Stomach (tissue), 9 donors: ENCODE results near the gene FOSL2. TPM values are rescaled to one million over a fixed set of nuclear protein-coding genes. Genes with fewer than 3 reads are reported as not detected.

ENCODE experiments used
- DNase-seq, 2 donors: peaks; one replicate each; pipeline versions ENCODE4 v3.0.0 to v3.0.0-alpha.2; 2013 to 2019
- H3K27ac ChIP-seq, 5 donors: fragments of 200-600 bp in 4 of 5; sonication (generic) in 4 of 5; one replicate each; pipeline ENCODE4 v1.5.1; 2013 to 2019; ENCODE audit warnings: mild to moderate bottlenecking in 1 of 5, moderate library complexity in 1 of 5
- H3K27me3 ChIP-seq, 3 donors: fragments of 200-600 bp; sonication (generic); one replicate each; pipeline ENCODE4 v1.5.1; 2017 to 2019; ENCODE audit warnings: mixed run types in 1 of 3
- H3K36me3 ChIP-seq, 4 donors: fragments of 200-600 bp; sonication (generic); 1 replicate in 3 of 4; 2 replicates in 1 of 4; pipeline ENCODE4 v1.5.1; 2016 to 2019
- H3K4me1 ChIP-seq, 4 donors: fragments of 200-600 bp; sonication (generic); one replicate each; pipeline ENCODE4 v1.5.1; 2016 to 2019
- H3K4me3 ChIP-seq, 4 donors: fragments of 200-600 bp; sonication (generic) in 3 of 4; one replicate each; pipeline ENCODE4 v1.5.1; 2016 to 2019; ENCODE audit warnings: mild to moderate bottlenecking in 1 of 4
- H3K9me3 ChIP-seq, 4 donors: fragments of 200-600 bp; sonication (generic); one replicate each; pipeline ENCODE4 v1.5.1; 2016 to 2019
- EP300 ChIP-seq: sonication (generic); formaldehyde crosslinking; IDR thresholded peaks from one replicate; pipeline ENCODE4 v1.6.1; 2017; ENCODE audit warnings: antibody characterized with exemption
- POLR2A ChIP-seq, 4 donors: fragments of 450-650 bp; IDR thresholded peaks; one replicate each; pipeline ENCODE4 v1.6.1; 2016; ENCODE audit warnings: antibody characterized with exemption in 4 of 4, control low read depth in 2 of 4, mild to moderate bottlenecking in 1 of 4, moderate library complexity in 1 of 4
- POLR2AphosphoS5 ChIP-seq, 3 donors: sonication (generic); formaldehyde crosslinking; IDR thresholded peaks; one replicate each; pipeline ENCODE4 v1.6.1; 2016; ENCODE audit warnings: antibody characterized with exemption in 3 of 3
- WGBS, 5 donors: extraction: QIAGEN DNeasy Blood & Tissue Kit in 3 of 5; methylation state at CpG; one replicate each; pipeline versions ENCODE4 v1.1.5 to v1.1.7; 2013 to 2018; 5-methylcytosine and 5-hydroxymethylcytosine counted together
- intact Hi-C: fragments of 100-400 bp; cut with DNase I; formaldehyde crosslinking; loops from one replicate; pipeline ENCODE4 v1.15.1; 2023; ENCODE audit warnings: low total_unique reads
- polyA plus RNA-seq, 3 donors: library from polyadenylated mRNA; stranded (reverse); fragments of 200-250 nt; gene quantifications; one replicate each; pipeline ENCODE4 v1.2.3, GENCODE V29; 2013
- total RNA-seq, 5 donors: library from RNA; depleted of rRNA; stranded (reverse); fragments of >200 nt; gene quantifications; one replicate each; pipeline versions ENCODE4 v1.1.0 to v1.2.3, GENCODE V29; 2014 to 2016
- TF ChIP-seq, protein P1 (sequence below), 7 experiments: fragments of 450-650 bp in 4 of 7; fragments of 200-600 bp in 3 of 7; sonication (generic) in 3 of 7; IDR thresholded peaks; one replicate each; pipeline ENCODE4 v1.5.1; 2016 to 2019; ENCODE audit warnings: antibody characterized with exemption in 7 of 7, control low read depth in 2 of 7, mild to moderate bottlenecking in 1 of 7
- donor health status: healthy with polysubstance abuse.
- donor health status: Bipolar disorder and iron deficiency.
- donor health status: healthy.

Gene FOSL2
- total and polyA plus RNA-seq, 8 donors: 24.4 to 227 (median 71.2) TPM

DNA sequence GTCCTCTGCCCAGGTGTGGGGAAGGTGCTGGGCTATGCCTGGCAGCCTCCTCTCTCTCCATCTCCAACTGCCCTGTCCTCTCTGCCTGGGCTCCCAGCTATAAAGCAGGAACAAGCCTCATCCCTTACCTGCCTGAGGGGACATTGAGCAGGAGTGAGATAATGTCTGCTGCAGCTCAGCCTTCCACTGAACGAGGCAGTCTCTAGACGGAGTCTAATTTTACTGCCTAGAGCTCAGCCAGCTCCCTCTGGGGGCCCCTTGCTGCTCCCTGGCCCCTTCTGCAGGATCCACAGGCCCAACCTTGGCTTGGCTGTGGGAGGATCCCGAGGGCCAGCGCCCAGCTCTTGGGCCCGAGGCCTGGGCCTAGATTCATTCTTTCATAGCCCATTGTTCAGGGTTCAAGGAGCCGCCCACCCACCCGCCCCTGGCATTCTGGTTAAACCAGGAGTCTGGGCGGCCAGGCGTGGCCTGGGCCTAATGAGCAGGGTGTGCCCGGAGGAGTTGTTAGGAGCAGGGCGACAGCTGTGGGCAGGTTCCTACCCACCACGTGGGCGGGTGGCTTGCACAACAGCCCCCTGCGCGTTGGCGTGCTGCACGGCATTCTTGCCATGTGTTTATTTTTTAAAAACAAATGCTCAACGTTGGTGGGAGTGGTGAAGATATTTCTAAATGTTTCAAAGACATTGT is 44.6 kb downstream of the FOSL2 start:
- no peaks in the 10 kb centered on the region for H3K27me3 ChIP-seq
- no peak overlapping the region for H3K27ac ChIP-seq
- no peak overlapping the region for H3K4me3 ChIP-seq
- peaks cover 0 to 8% (median 4%) of the 10 kb centered on the region in 4 donors for H3K9me3 ChIP-seq
- H3K4me1 ChIP-seq: peaks cover 0 to 11% (median 0%) of the 10 kb centered on the region in 4 donors
- 57 to 72% (median 65%) methylated on average over 12 to 18 of the region's 18 CpGs for WGBS, 5 donors
- H3K36me3 ChIP-seq: no peaks in the 10 kb centered on the region
- peak in 1 of 2 donors; percentile 70 for DNase-seq
- intact Hi-C loops: no loop called here
- TF ChIP-seq EP300 (no peak), POLR2A (IDR thresholded peaks at IDR 0.05) (no peak), POLR2AphosphoS5 (IDR thresholded peaks at IDR 0.05) (no peak)
- TF ChIP-seq, protein P1, sequence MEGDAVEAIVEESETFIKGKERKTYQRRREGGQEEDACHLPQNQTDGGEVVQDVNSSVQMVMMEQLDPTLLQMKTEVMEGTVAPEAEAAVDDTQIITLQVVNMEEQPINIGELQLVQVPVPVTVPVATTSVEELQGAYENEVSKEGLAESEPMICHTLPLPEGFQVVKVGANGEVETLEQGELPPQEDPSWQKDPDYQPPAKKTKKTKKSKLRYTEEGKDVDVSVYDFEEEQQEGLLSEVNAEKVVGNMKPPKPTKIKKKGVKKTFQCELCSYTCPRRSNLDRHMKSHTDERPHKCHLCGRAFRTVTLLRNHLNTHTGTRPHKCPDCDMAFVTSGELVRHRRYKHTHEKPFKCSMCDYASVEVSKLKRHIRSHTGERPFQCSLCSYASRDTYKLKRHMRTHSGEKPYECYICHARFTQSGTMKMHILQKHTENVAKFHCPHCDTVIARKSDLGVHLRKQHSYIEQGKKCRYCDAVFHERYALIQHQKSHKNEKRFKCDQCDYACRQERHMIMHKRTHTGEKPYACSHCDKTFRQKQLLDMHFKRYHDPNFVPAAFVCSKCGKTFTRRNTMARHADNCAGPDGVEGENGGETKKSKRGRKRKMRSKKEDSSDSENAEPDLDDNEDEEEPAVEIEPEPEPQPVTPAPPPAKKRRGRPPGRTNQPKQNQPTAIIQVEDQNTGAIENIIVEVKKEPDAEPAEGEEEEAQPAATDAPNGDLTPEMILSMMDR (IDR thresholded peaks at IDR 0.05): no peak

DNA sequence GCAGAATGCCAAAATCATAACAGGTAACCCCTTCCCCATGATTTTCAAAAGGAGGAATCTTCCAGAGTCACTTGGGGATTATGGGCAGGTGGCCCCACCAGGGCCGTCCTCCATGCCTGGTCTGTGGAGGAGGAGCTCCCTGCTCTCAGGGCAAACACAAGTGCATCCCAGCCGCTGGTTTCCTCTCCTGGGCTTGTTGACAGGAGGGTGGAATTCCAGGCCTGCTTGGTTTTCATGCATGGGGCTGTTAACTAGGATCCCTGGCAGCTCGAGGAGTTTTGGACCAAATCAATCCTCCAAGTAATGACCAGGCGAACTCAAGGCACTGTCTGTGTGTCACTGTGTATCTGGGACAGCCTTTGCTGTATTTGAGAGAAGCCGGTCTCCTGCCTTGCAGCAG is 45.3 kb downstream of the FOSL2 start:
- TF ChIP-seq POLR2A (IDR thresholded peaks at IDR 0.05) (no peak), POLR2AphosphoS5 (IDR thresholded peaks at IDR 0.05) (no peak), EP300 (no peak)
- TF ChIP-seq, protein P1 (IDR thresholded peaks at IDR 0.05): no peak
- no peak for DNase-seq
- 73 to 97% (median 78%) methylated on average over 4 to 5 of the region's 5 CpGs for WGBS, 5 donors
- Histone ChIP-seq H3K9me3 (peaks cover 0 to 8% (median 4%) of the 10 kb centered on the region in 4 donors), H3K4me1 (peaks cover 0 to 11% (median 0%) of the 10 kb centered on the region in 4 donors), H3K4me3 (no peak overlapping the region), H3K36me3 (no peaks in the 10 kb centered on the region), H3K27me3 (no peaks in the 10 kb centered on the region), H3K27ac (no peak overlapping the region)
- intact Hi-C loops: no loop called here

DNA sequence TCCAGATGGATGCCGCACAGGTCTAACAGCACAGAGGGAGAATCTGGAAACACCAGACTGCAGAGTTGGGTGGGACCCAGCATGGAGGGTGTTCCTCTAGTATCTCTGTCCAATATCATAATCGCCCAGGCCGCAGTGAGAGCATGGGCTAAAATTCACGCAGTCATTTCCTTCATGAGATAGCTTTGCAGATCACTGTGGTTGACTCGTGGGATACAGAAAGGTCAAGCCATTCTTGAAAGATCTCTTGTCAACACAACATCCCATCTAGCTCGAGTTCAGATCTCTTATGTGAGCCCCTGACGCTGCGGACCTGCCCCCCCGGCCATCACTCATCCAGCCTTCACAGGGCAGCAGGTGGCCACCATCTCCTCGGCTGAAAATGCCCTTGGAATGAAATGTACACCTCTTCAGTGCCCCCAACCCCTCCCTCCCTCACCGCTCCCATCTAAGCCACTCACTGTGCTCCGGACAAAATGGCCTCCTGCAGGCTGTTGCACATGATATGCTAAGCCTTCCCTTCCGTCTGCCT is 45.9 kb downstream of the FOSL2 start:
- H3K9me3 ChIP-seq: peaks cover 0 to 1% (median under 1%) of the 10 kb centered on the region in 4 donors
- H3K4me1 ChIP-seq: peaks cover 0 to 11% (median 0%) of the 10 kb centered on the region in 4 donors
- no peak overlapping the region for H3K27ac ChIP-seq
- TF ChIP-seq POLR2A (IDR thresholded peaks at IDR 0.05) (no peak), POLR2AphosphoS5 (IDR thresholded peaks at IDR 0.05) (no peak), EP300 (no peak)
- TF ChIP-seq, protein P1 (IDR thresholded peaks at IDR 0.05): no peak
- no peak for DNase-seq
- no peaks in the 10 kb centered on the region for H3K36me3 ChIP-seq
- 80 to 90% (median 83%) methylated on average over 10 to 13 of the region's 13 CpGs for WGBS, 5 donors
- H3K27me3 ChIP-seq: no peaks in the 10 kb centered on the region
- intact Hi-C loops: no loop called here
- H3K4me3 ChIP-seq: no peak overlapping the region

DNA sequence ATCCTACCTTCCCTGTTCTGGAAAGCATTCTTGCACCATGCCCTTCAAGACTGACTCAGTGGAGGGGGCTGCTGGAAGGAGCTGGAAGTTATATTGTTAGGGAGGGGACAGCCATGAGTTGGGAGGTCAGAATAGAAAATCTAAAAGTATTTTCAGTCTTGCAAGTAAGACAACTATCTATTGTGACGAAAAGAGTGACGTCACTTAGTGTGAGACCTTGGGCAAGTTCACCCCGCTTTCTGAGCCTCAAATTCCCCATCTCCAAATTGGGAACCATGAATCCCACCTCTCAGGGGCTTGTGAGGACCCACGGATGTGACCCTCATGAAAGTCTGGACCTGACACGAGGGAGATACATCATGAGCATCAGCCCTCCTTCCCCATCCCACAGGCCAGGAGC is 46.5 kb downstream of the FOSL2 start:
- H3K36me3 ChIP-seq: no peaks in the 10 kb centered on the region
- 76 to 96% (median 90%) methylated on average over 5 of the region's 5 CpGs for WGBS, 5 donors
- H3K9me3 ChIP-seq: no peaks in the 10 kb centered on the region
- H3K27ac ChIP-seq: no peak overlapping the region
- H3K4me1 ChIP-seq: peaks cover 0 to 11% (median 0%) of the 10 kb centered on the region in 4 donors
- TF ChIP-seq EP300 (no peak), POLR2A (IDR thresholded peaks at IDR 0.05) (no peak), POLR2AphosphoS5 (IDR thresholded peaks at IDR 0.05) (no peak)
- TF ChIP-seq, protein P1 (IDR thresholded peaks at IDR 0.05): no peak
- no peaks in the 10 kb centered on the region for H3K27me3 ChIP-seq
- intact Hi-C loops: no loop called here
- DNase-seq: no peak
- no peak overlapping the region for H3K4me3 ChIP-seq
